HL-60 (cell line): ENCODE data around the gene SIN3B.

Source experiments
- GABPA ChIP-seq: IDR thresholded peaks from 2 replicates; pipeline ENCODE4 v1.6.1; 2012; ENCODE audit warnings: low read depth
- POLR2AphosphoS5 ChIP-seq: IDR thresholded peaks from 2 replicates; pipeline ENCODE4 v1.6.1; 2012; ENCODE audit warnings: low read depth
- TF ChIP-seq, protein P1 (sequence below): IDR thresholded peaks from one replicate; pipeline ENCODE4 v1.5.1; 2011; ENCODE audit warnings: low read length, control low read depth, inconsistent platforms; ENCODE audit not compliant: insufficient read depth
- TF ChIP-seq, protein P2 (sequence below): IDR thresholded peaks from 2 replicates; pipeline ENCODE4 v1.6.1; 2012; ENCODE audit warnings: low read depth; ENCODE audit not compliant: insufficient replicate concordance

GRCh38 chr19:16814526-16815100, 14.6 kb upstream of the SIN3B start:
- TF ChIP-seq, protein P1, sequence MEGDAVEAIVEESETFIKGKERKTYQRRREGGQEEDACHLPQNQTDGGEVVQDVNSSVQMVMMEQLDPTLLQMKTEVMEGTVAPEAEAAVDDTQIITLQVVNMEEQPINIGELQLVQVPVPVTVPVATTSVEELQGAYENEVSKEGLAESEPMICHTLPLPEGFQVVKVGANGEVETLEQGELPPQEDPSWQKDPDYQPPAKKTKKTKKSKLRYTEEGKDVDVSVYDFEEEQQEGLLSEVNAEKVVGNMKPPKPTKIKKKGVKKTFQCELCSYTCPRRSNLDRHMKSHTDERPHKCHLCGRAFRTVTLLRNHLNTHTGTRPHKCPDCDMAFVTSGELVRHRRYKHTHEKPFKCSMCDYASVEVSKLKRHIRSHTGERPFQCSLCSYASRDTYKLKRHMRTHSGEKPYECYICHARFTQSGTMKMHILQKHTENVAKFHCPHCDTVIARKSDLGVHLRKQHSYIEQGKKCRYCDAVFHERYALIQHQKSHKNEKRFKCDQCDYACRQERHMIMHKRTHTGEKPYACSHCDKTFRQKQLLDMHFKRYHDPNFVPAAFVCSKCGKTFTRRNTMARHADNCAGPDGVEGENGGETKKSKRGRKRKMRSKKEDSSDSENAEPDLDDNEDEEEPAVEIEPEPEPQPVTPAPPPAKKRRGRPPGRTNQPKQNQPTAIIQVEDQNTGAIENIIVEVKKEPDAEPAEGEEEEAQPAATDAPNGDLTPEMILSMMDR = no peak
- TF ChIP-seq POLR2AphosphoS5 (no peak), GABPA (no peak)
- TF ChIP-seq, protein P2, sequence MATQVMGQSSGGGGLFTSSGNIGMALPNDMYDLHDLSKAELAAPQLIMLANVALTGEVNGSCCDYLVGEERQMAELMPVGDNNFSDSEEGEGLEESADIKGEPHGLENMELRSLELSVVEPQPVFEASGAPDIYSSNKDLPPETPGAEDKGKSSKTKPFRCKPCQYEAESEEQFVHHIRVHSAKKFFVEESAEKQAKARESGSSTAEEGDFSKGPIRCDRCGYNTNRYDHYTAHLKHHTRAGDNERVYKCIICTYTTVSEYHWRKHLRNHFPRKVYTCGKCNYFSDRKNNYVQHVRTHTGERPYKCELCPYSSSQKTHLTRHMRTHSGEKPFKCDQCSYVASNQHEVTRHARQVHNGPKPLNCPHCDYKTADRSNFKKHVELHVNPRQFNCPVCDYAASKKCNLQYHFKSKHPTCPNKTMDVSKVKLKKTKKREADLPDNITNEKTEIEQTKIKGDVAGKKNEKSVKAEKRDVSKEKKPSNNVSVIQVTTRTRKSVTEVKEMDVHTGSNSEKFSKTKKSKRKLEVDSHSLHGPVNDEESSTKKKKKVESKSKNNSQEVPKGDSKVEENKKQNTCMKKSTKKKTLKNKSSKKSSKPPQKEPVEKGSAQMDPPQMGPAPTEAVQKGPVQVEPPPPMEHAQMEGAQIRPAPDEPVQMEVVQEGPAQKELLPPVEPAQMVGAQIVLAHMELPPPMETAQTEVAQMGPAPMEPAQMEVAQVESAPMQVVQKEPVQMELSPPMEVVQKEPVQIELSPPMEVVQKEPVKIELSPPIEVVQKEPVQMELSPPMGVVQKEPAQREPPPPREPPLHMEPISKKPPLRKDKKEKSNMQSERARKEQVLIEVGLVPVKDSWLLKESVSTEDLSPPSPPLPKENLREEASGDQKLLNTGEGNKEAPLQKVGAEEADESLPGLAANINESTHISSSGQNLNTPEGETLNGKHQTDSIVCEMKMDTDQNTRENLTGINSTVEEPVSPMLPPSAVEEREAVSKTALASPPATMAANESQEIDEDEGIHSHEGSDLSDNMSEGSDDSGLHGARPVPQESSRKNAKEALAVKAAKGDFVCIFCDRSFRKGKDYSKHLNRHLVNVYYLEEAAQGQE = no peak
